ENCODE data around the gene ZFR2.
"Not testable (repeated sequence)": the region's sequence is repeated elsewhere in the genome, so short reads cannot be mapped to it uniquely, and the experiment has no call there.

The ZFR2 gene

DNA sequence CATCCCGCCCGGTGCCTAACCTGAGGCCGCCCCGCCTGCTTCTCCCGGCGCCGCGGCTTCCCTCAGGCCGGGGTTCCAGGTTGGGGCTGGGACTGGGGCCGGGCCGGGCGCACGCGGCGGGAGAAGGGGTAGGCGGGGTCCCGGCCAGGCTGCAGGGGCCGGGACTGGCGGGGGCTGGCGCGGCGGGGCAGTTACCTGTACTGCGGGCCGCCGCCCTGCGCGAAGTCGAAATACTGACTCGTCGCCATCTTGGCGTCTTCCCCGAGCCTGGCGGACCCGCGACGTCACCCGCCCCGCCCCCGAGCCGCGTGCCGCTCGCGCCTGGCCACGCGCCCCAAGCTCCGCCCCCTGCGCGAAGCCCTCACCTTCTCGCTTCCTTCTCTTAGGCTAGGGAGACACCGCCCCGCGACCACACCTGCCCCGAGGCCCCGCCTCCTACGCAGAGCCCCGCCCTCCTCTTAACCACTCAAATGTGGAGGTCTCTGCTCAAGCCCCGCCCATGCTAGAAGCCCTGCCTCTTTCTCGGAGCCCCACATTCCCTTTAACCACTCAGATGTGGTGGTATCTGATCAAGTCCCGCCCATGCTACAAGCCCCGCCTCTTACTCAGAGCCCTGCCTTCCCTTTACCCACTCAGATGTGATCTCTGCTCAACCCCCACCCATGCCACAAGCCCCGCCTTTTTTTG lies at the start of gene ZFR2:
Gene ZFR2 (minus strand): TSS at position 269 of the 687 bp plus-strand sequence. CDS start 21 bp downstream, at position 248.
- DNase-seq (ENCODE audit: low read depth in 2 of 3, low spot score in 2 of 3), result no peak

DNA sequence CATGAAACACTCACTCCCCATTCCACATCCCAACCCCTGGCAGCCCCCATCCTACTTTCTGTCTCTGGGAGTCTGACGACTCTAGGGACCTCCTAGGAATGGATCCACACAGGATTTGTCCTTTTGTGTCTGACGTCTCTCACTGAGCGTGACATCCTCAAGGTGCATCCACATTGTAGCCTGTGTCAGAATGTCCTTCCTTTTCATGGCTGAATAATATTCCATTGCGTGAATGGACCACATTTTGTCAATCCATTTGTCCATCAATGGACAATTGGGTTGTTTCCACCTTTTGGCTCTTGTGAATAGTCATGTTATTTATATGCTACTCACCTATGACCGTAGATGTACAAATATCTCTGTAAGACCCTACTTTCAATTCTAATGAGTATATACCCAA lies 47.2 kb upstream of the ZFR2 start:
- no peak for DNase-seq (ENCODE audit: low read depth in 2 of 3, low spot score in 2 of 3)

DNA sequence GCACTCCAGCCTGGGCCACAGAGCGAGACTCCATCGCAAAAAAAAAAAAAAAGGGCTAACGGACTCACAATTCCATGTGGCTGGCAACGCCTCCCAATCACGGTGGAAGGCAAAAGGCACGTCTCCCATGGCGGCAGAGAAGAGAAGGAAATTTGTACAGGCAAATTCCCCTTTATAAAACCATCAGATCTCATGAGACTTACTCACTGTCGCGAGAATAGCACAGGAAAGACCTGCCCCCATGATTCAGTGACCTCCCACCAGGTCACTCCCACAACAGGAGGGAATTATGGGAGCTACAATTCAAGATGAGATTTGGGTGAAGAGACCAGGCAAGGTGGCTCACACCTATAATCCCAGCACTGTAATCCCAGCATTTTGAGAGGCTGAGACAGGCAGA lies 45.4 kb upstream of the ZFR2 start:
- no peak for DNase-seq (ENCODE audit: low read depth in 2 of 3, low spot score in 2 of 3)

DNA sequence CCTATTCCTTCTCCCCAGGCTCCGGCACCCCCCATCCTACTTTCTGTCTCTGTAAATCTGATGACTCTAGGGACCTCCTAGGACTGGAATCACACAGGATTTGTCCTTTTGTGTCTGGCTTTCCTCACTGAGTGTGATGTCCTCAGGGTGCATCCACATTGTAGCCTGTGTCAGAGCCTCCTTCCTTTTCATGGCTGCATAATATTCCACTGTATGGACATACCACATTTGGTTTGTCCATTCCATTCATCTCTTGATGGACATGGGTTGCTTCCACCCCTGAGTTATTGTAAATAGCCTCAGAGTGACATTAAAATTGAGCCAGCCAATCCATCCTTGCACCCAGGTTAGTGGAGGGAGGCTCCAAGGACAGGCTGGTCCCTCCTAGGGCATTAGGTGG lies 41.3 kb upstream of the ZFR2 start:
- no peak for DNase-seq (ENCODE audit: low read depth in 2 of 3, low spot score in 2 of 3)

DNA sequence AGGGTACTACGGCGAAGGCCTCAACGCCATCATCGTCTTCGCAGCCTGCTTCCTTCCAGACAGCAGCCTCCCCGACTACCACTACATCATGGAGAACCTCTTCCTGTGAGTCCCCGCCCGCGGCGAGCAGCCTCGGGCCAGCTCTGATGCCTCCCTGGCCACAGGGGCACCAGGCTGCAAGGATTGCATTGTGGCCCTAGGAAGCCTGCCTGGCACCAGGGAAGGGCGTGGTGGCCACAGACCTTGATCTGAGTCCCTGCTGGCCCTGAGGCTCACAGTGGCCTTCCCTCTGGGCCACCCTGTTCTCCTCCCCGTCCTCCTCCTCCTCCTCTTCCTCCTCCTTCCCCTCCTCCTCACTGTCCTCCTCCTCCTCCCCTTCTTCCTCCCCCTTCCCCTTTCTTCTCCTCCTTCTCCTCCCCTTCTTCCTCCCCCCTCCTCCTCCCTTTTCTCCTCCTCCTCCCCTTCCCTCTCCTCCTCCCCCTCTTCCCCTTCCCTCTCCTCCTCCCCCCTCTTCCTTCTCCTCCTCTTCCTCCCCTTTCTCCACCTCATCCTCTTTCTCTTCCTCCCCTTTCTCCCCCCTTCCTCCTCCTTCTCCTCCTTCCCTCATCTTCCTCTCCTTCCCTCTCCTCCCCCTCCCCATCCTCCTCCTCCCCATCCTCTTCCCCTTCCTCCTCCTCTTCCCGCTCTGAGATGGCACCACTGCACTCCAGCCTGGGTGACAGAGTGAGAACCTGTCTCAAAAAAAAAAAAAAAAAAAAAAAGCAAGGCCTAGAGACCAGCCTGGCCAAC lies 39.6 kb upstream of the ZFR2 start:
- DNase-seq (ENCODE audit: low read depth in 2 of 3, low spot score in 2 of 3), result no peak

DNA sequence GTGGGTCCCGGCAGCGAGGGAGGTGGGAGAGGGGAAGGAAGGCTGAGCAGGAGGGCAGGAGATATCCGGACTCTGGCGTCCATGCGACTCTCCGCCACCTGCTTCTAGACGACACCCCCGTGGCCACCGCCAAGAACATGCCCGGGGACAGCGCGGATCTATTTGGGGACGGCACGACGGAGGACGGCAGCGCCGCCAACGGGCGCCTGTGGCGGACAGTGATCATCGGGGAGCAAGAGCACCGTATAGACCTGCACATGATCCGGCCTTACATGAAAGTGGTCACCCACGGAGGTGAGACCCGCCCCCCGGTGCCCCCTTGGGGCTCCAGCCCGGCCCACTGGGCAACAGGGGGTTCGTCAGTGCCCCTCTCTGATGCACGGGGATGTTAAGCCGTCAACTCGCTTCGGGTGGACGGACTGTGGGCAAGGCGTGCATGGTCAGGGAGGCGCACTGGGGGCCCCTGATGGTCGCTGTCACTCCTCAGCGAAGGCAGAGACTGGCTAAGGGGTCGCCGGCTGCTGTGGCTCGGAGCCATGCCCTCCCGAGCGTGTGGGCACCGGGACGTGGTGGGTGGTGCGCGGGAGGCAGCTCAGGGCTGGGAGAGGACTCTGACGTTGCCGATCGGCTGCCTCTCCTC lies 38.9 kb upstream of the ZFR2 start:
- no peak for DNase-seq (ENCODE audit: low read depth in 2 of 3, low spot score in 2 of 3)

DNA sequence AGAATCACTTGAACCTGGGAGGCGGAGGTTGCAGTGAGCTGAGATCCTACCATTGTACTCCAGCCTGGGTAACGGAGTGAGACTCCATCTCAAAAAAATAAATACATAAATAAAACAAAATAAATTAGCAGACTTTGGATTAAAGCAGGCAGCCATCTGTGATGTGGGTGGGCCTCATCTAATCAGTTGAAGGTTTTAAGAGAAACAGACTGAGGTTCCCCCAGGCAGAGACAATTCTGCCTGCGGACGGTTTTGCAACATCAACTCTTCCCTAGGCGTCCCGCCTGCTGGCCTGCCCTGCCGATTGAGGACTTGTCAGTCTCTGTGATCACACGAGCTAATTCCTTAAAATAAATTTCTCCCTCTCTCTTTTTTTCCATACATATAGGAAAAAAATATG lies 35.4 kb upstream of the ZFR2 start:
- DNase-seq (ENCODE audit: low read depth in 2 of 3, low spot score in 2 of 3), result no peak

DNA sequence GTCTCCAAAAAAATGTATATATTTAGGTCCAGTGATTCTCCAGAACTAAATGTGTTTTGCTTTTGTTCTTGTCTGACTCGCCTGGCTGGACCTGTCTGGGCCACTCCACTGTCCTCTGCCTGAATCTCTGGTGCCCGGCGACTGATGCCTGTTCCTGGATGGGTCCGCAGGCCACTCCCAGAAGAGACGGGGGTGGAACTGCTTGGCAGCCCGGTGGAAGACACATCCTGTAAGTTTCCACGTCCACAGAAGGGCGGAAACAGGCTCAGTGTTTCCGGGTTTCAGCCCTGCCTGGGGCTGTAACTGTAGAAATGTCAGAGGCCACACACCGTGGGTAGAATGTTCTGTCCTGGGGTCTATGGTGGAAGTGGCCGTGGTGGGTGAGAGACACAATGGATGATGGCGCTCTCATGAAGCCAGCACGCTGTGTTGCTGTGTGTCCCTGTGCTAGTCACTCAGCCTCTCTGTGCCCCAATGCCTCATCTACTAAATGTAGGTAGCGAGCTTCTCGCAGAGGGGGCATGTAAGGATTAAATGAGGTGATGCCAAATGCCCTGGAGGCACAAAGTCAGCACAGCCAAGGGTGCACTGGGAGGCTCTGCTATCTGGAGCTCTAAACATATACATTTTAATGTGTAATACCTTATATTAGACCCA lies 33.6 kb upstream of the ZFR2 start:
- no peak for DNase-seq (ENCODE audit: low read depth in 2 of 3, low spot score in 2 of 3)

DNA sequence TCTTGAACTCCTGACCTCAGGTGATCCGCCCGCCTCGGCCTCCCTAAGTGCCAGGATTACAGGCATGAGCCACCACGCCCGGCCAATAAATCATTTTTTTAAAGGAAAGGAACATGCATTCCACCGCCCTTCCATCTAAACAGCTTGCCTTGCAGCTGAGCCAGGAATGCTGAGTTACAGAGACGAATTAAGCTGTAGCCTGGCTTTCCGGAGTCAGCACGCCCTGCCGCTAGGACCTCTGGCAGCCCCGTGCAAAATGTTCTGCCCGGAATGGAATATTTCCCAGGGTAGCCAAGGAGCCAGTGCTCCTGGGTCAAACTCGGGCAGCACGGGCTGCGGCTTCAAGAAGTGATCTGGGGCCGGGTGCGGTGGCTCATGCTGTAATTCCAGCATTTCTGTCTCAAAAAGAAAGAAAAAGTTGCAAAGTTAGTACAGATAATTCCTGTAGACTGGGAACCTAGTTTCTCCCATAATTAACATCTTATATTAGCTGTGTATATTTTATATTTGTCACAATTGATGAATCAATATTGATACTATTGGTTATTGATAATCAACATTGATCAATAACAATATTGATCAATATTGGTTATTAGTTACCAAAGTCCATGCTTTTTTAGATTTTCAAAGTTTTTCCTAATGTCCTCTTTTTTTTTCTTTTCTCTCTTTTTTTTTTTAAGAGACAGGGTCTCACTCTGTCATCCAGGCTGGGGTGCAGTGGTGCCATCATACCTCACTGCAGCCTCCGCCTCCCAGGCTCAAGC lies 30.9 kb upstream of the ZFR2 start:
- no peak for DNase-seq (ENCODE audit: low read depth in 2 of 3, low spot score in 2 of 3)

DNA sequence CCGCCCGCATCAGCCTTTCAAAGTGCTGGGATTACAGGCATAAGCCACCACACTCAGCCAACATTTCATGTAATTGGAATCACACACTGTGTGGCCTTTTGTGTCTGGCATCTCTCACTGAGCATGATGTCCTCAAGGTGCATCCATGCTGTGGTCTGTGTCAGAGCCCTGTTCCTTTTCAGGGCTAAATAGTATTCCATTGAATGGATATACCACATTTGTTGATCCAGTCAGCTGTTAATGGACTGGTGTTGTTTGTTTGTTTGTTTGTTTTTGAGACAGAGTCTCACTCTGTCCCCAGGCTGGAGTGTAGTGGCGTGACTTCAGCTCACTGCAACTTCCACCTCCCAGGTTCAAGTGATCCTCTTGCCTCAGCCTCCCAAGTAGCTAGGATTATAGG lies 29.6 kb upstream of the ZFR2 start:
- no peak for DNase-seq (ENCODE audit: low read depth in 2 of 3, low spot score in 2 of 3)

DNA sequence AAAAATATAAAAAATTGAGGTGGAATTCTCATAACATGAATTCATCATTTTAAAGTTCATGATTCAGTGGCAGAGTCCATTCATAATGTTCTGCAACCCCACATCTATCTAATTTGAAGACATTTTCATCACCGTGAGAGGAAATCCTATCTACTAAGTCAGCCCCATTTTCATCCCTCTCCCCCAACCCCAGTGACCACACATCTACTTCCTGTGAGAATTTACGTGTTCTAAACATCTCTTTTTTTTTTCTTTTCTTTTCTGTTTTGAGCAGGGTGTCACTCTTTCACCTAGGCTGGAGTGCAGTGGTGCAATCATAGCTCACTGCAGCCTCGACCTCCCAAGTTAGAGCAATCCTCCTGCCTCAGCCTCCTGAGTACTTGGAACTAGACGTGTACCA lies 29.1 kb upstream of the ZFR2 start:
- no peak for DNase-seq (ENCODE audit: low read depth in 2 of 3, low spot score in 2 of 3)

DNA sequence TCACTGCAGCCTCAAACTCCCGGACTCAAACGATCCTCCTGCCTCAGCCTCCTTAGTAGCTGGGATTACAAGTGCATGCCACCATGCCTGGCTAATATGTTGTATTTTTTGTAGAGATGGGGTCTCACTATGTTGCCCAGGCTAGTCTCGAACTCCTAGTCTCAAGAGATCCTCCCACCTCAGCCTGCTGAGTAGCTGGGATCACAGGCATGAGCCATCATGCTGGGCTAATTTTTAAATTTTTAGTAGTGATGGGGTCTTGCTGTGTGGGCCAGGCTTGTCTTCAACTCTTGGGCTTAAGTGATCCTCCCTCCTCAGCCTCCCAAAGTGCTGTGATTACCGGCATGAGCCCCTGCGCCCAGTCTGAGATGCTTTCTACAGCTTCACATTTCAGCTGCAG lies 26.9 kb upstream of the ZFR2 start:
- no peak for DNase-seq (ENCODE audit: low read depth in 2 of 3, low spot score in 2 of 3)

DNA sequence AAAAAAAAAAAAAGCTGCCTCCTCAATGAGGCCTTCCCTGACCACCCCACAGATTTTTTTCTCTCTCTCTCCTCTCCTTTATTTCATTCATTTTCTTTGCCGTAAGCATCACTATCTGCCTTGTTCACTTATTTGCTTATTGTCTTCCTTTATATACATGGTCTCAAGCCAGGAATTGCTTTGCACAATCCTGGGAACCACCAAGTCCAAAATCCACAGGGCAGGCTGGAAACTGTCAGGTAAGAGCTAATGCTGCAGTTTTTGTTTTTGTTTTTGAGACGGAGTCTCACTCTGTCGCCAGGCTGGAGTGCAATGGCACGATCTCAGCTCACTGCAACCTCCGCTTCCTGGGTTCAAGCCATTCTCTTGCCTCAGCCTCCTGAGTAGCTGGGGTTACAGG lies 26.1 kb upstream of the ZFR2 start:
- DNase-seq (ENCODE audit: low read depth in 2 of 3, low spot score in 2 of 3), result not testable (repeated sequence)

DNA sequence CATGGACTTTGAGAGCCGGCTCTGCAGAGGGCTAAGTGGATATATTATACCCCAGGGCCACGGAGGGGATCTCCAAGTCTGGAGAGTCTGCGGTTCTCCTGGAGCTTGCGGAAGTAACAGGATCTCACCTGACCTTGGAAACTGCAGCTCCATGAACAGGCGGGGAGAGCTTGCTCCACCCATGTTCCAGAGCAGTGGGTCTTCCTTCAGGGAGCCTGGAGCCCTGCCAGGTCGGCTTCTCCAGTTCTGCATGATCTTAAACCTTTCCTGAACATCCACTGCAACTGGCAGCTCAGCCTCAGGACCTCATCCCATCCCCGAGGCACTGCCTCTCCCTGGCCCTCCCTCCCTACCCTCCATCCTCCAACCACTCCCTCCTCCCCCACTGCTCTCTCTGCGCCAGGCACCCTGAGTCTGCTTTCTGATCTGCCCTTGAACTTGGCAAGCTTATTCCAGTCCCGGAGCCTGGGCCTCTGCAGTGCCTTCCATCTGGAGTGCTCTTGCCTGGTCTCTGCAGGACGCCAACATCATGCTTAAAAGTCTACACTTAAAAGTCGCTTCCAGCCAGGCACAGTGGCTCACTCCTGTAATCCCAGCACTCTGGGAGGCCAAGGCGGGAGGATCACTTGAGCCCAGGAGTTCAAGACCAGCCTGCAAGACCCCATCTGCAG lies 24.8 kb upstream of the ZFR2 start:
- DNase-seq (ENCODE audit: low read depth in 2 of 3, low spot score in 2 of 3), result no peak

DNA sequence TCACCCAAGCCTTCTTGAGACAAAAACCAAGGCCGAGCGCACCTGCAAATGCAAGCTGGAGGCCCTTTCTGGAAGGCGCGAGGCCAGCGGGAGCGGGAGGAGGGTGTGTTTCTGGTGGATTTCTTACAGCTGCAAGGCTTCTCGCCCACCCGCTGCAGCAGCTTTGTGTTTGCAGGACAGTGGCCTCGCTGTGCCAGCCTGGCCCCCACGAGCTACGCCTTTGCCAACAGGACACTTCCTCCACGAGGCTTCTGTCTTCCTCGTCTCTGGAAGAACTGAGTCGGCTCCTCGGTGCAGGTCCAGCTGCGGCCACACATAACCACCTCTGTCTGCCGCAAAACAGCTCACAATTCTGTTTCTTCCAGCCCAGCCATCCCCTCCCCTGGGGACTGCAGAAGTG lies 21.8 kb upstream of the ZFR2 start:
- no peak for DNase-seq (ENCODE audit: low read depth in 2 of 3, low spot score in 2 of 3)

DNA sequence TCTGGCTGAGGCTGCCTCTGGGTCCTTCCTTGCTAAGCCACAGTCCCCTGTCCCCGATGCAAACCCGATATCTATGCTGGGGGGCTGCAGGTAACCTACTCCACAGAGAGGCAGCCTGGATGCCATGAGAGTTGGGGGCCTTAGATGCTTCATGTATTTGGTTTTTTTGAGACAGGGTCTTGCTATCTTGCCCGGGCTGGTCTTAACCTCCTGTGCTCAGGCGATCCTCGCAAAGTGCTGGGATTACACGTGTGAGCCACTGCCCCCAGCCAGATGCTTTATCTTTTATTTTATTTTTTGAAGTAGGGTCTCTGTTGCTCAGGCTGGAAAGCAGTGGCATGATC lies 13.2 kb upstream of the ZFR2 start:
- DNase-seq (ENCODE audit: low read depth in 2 of 3, low spot score in 2 of 3), result no peak

DNA sequence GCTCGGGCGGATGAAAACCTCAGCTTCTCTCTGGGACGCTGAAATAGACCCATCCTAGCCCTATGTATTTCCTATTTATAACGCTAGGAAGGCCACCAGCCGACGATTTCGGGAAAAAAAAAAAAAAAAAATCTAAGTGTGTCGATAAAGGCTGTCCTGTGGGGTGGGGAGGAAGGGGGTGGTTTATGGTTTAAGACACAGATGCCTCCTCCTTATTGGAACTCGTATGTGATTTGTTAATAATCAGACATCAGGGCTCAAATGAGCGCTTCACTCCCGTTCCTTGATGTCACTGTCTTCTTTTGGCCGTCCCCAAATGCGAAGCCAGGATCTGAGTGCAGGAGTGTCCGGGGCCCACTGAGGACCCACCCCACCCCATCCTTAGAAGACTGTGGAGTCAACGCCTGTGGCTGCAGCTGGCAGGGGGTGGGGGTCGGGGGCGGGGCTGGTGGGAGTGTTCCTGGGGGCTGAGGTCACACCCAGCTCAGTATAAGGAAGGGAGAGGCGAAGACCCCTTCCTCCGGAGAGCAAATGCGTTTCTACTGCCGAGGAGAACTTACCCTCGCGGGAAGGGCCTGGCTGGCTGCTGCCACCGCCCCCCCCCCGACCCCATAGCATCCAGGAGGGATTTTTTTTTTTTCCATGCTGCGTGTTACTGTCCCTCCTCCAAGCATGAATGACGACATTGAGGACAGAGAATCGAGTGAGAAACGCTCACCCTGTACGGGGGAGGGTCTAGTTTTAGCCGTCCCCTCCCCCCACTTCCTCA lies 12.6 kb upstream of the ZFR2 start:
- DNase-seq (ENCODE audit: low read depth in 2 of 3, low spot score in 2 of 3), result no peak

DNA sequence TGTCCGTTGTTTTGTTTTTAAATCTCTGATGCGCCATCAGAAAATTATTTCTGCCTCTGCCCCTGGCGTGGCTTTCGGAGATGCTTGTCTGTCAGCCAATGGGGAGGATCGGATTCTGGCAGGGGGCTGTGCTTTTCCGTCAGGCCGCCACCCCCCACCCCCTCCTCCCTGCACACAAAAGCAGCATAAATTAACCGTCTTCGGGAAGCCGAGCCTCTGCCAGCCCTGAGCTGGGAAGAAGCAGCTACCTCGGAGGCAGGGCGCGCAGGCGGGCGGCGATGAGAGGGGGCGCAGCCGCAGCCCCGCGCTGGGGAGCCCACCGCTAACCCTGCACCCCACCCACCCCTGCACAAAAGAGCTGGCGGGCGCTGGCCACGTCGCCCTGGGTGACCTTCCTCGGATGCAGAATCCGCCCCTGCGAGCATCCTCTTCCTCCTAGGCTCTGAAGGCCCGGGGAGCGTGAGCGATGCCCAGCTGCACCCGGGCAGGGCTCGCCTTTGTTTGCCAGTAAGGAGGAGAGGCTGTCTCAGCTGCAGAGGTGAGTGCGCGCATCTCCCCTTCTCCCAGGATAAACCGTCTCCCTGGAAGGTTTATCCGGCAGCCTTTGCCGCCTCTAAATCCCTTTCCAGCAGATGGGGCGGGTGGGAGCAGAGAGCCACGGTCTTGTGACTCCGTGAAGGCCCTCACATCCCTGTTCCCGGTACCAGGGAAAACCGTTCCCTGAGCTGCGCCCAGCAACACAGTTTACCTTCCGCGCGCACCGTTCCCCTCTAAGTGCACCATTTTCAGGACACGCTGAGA lies 11.8 kb upstream of the ZFR2 start, which contains the start of gene ATCAY:
Gene ATCAY (plus strand): TSS at position 215 of the 801 bp plus-strand sequence. CDS start 5,083 bp downstream, outside the sequence.
- DNase-seq (ENCODE audit: low read depth in 2 of 3, low spot score in 2 of 3), result no peak

DNA sequence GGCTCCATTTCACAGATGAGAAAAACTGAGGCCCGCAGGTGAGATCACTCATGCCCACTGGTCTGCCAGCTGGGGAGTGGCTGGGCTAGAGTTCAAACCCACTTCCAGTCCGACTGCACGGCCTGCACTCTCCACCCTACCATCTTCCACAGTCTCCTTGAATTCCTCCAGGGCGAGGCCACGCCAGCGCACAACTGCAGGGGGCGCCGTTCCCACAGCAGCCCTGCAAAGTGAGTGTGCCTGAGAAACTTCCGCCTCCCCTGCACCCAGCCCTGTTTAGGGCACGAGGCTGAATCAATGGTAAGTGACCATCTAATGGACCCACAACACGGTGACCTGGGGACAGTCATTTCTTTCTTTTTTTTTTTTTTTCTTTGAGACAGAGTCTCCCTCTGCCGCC lies 10.8 kb upstream of the ZFR2 start:
- no peak for DNase-seq (ENCODE audit: low read depth in 2 of 3, low spot score in 2 of 3)

All from activated CD8-positive, alpha-beta memory T cell treated with anti-CD3 and anti-CD28 coated beads for 48 hours (primary cell).